Osteocyte (in vitro differentiated cells): ENCODE results near the gene BRCA1. TPM values are rescaled to one million over a fixed set of nuclear protein-coding genes. Genes with fewer than 3 reads are reported as not detected.

Experiments used
- DNase-seq: peaks from one replicate; pipeline ENCODE4 v3.0.0; 2021; ENCODE audit warnings: mixed read lengths; ENCODE audit not compliant: unreplicated experiment; ENCODE audit errors: extremely low spot score
- H3K27ac Mint-ChIP-seq: one replicate; pipeline ENCODE4 v1.8.0; 2021; ENCODE audit warnings: mild to moderate bottlenecking, mixed read lengths; ENCODE audit not compliant: unreplicated experiment
- H3K27me3 Mint-ChIP-seq: one replicate; pipeline ENCODE4 v1.8.0; 2021; ENCODE audit warnings: mixed read lengths; ENCODE audit not compliant: unreplicated experiment
- H3K36me3 Mint-ChIP-seq: one replicate; pipeline ENCODE4 v1.8.0; 2021; ENCODE audit warnings: mixed read lengths; ENCODE audit not compliant: unreplicated experiment
- H3K4me1 Mint-ChIP-seq: one replicate; pipeline ENCODE4 v1.8.0; 2021; ENCODE audit warnings: mixed read lengths; ENCODE audit not compliant: unreplicated experiment
- H3K4me3 Mint-ChIP-seq: one replicate; pipeline ENCODE4 v1.8.0; 2021; ENCODE audit warnings: mild to moderate bottlenecking, moderate library complexity, mixed read lengths; ENCODE audit not compliant: unreplicated experiment
- H3K9me3 Mint-ChIP-seq: one replicate; pipeline ENCODE4 v1.8.0; 2021; ENCODE audit warnings: mixed read lengths; ENCODE audit not compliant: unreplicated experiment
- CTCF ChIP-seq: fragments of 200-600 bp; sonication (generic); IDR thresholded peaks from 2 replicates; pipeline ENCODE4 v1.5.0; 2021; ENCODE audit warnings: antibody characterized with exemption, mild to moderate bottlenecking, moderate library complexity
- total RNA-seq: library from RNA; stranded (reverse); gene quantifications from 2 replicates; pipeline ENCODE4 v1.2.1, GENCODE V29; 2021

BRCA1 gene
- total RNA-seq, 1 donor from 2014 or later = 7.3 TPM

GRCh38 chr17:43126911-43127290 is 1.7 kb upstream of the BRCA1 start:
- H3K9me3 Mint-ChIP-seq = no peaks in the 10 kb centered on the region
- peak overlapping the region; percentile 60 for H3K4me3 Mint-ChIP-seq
- DNase-seq = no peak
- no peaks in the 10 kb centered on the region for H3K27me3 Mint-ChIP-seq
- peaks cover 20% of the 10 kb centered on the region for H3K4me1 Mint-ChIP-seq
- TF ChIP-seq CTCF = no peak
- peaks cover 7% of the 10 kb centered on the region for H3K36me3 Mint-ChIP-seq
- H3K27ac Mint-ChIP-seq = peak overlapping the region; percentile 44

- Mint-ChIP-seq H3K27me3 (no peaks in the 10 kb centered on the region), H3K9me3 (no peaks in the 10 kb centered on the region), H3K4me1 (peaks cover 20% of the 10 kb centered on the region), H3K4me3 (peak overlapping the region; percentile 94), H3K27ac (peak overlapping the region; percentile 95), H3K36me3 (peaks cover 7% of the 10 kb centered on the region)
- DNase-seq = no peak
- TF ChIP-seq CTCF = no peak
Measured at GRCh38 chr17:43125967-43126910, 1.1 kb upstream of the BRCA1 start.

- DNase-seq = peak; percentile 42
- Mint-ChIP-seq H3K9me3 (no peaks in the 10 kb centered on the region), H3K4me3 (no peak overlapping the region), H3K27ac (no peak overlapping the region), H3K27me3 (no peaks in the 10 kb centered on the region), H3K4me1 (peaks cover 5% of the 10 kb centered on the region), H3K36me3 (no peaks in the 10 kb centered on the region)
- no peak for TF ChIP-seq CTCF
Measured at GRCh38 chr17:43118679-43119615, 6.2 kb downstream of the BRCA1 start.

- DNase-seq = no peak
- no peak overlapping the region for H3K4me3 Mint-ChIP-seq
- no peaks in the 10 kb centered on the region for H3K9me3 Mint-ChIP-seq
- H3K4me1 Mint-ChIP-seq = peaks cover 10% of the 10 kb centered on the region
- no peak for TF ChIP-seq CTCF
- H3K27ac Mint-ChIP-seq = no peak overlapping the region
- no peaks in the 10 kb centered on the region for H3K36me3 Mint-ChIP-seq
- H3K27me3 Mint-ChIP-seq = no peaks in the 10 kb centered on the region
Measured at GRCh38 chr17:43114151-43114552, 11.0 kb downstream of the BRCA1 start.
